Measurements from ENCODE around the gene KCTD16. TPM values are rescaled to one million over a fixed set of nuclear protein-coding genes. Genes with fewer than 3 reads are reported as not detected.

The KCTD16 gene
- total RNA-seq, 4 donors from 2014 or later: under 0.01 to 1.7 (median 0.18) TPM

DNA sequence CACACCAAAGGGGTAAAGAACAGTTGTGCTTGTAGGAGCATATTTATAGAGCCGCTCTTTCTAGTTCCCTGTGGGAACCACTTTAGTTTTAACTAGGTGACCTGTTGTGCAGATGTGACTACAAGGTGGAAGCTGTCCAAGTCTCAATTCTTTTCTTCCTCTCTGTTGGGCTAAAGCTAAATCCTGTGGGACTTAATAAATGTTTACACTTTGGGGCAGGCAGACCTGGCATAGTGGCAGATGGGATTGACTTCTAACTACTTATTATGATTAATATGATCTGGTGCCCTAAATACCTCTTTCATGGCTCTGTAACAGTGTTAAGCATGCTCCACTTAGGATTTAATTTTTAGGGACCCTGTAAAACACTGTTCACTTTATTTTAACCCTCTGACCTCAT, 265.3 kb downstream of the KCTD16 start:
- no peaks in the 10 kb centered on the region for H3K4me1 ChIP-seq
- H3K9me3 ChIP-seq: no peaks in the 10 kb centered on the region
- no peaks in the 10 kb centered on the region for H3K27me3 ChIP-seq
- TF ChIP-seq, protein P1, sequence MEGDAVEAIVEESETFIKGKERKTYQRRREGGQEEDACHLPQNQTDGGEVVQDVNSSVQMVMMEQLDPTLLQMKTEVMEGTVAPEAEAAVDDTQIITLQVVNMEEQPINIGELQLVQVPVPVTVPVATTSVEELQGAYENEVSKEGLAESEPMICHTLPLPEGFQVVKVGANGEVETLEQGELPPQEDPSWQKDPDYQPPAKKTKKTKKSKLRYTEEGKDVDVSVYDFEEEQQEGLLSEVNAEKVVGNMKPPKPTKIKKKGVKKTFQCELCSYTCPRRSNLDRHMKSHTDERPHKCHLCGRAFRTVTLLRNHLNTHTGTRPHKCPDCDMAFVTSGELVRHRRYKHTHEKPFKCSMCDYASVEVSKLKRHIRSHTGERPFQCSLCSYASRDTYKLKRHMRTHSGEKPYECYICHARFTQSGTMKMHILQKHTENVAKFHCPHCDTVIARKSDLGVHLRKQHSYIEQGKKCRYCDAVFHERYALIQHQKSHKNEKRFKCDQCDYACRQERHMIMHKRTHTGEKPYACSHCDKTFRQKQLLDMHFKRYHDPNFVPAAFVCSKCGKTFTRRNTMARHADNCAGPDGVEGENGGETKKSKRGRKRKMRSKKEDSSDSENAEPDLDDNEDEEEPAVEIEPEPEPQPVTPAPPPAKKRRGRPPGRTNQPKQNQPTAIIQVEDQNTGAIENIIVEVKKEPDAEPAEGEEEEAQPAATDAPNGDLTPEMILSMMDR (IDR thresholded peaks at IDR 0.05): no peak
- TF ChIP-seq POLR2A (IDR thresholded peaks at IDR 0.05): no peak
- no peaks in the 10 kb centered on the region for H3K36me3 ChIP-seq
- H3K4me3 ChIP-seq: no peak overlapping the region
- H3K27ac ChIP-seq: no peak overlapping the region
- DNase-seq: no peak

DNA sequence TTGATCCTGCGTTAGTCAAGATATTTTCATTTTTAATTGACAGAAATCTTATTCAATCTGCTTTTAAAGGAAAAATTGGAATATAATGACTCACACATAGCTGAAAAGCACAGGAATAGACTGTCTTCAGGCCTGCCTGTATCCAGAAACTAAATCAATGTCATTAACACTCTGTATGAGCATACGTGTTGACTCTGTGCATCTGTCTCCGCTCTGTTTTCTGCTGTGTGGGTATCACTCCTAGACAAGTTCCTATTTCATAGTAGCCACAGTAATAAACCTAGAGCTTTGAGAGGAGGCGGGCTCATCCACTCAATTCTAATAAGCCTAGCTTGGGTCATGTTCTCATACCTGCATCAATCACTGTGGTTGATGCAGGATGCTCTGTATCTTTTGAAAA, 267.6 kb downstream of the KCTD16 start:
- no peaks in the 10 kb centered on the region for H3K4me1 ChIP-seq
- no peaks in the 10 kb centered on the region for H3K9me3 ChIP-seq
- no peaks in the 10 kb centered on the region for H3K36me3 ChIP-seq
- no peak overlapping the region for H3K27ac ChIP-seq
- TF ChIP-seq, protein P1 (IDR thresholded peaks at IDR 0.05): no peak
- TF ChIP-seq POLR2A (IDR thresholded peaks at IDR 0.05): no peak
- no peak overlapping the region for H3K4me3 ChIP-seq
- no peak for DNase-seq
- no peaks in the 10 kb centered on the region for H3K27me3 ChIP-seq

DNA sequence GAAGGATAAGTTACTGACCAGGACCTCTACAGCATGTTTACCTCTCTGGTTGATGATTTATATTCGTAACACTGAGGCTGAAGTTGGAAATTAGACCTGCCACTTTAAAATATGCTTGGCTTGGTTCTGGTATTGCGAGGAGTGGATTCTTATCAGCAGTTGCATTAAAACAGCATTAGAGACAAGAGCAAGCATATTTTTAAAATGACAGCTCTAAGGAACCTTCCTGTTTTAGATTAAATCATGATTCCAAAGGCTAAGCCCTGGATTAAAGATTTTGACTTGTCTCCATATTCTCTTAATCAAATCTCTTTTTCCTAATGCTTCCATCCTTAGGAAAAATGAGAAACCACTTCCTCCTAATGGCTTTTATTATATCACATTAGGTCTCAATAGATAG, 277.8 kb downstream of the KCTD16 start:
- no peaks in the 10 kb centered on the region for H3K9me3 ChIP-seq
- no peak for DNase-seq
- no peak overlapping the region for H3K4me3 ChIP-seq
- H3K27ac ChIP-seq: no peak overlapping the region
- H3K4me1 ChIP-seq: no peaks in the 10 kb centered on the region
- H3K36me3 ChIP-seq: no peaks in the 10 kb centered on the region
- TF ChIP-seq, protein P1 (IDR thresholded peaks at IDR 0.05): no peak
- no peak for TF ChIP-seq POLR2A (IDR thresholded peaks at IDR 0.05)
- no peaks in the 10 kb centered on the region for H3K27me3 ChIP-seq

DNA sequence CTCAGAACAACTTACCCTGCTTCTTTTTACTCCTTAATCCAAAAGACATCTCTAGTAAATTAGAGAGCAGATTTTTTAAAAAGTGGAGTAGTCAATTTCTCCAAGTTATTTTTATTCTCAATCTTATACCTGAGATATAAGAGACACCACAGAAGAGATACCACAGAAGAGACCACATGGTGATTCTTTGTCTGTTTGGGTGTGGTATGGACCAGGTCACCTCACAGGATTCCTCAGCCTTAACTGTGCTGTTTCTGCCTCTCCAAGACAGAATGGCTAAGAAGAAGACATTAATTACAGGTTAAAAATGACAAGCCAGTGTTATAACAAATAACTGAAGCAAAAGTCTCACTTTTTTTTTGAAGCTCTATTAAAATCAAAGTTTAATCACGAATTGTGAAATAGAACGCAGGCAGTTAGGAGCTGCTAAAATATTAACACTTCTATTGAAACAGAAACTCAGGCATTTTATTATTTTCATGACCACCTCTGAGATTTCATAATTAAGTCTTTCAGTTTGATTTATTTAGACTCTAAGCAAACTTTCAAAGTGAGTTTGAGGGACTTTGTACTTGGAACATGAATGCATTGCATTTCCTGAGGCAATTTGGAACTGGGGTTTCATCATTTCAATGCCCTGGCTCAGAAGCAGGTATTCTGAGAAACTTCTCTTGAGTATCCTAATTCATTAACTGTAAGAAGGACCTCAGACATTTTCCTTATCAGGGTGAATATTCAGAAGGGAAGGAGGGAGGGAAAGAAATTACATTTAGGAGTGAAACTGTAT, 280.7 kb downstream of the KCTD16 start:
- H3K9me3 ChIP-seq: no peaks in the 10 kb centered on the region
- TF ChIP-seq, protein P1 (IDR thresholded peaks at IDR 0.05): no peak
- no peak for TF ChIP-seq POLR2A (IDR thresholded peaks at IDR 0.05)
- no peak overlapping the region for H3K27ac ChIP-seq
- H3K4me3 ChIP-seq: no peak overlapping the region
- DNase-seq: no peak
- H3K36me3 ChIP-seq: no peaks in the 10 kb centered on the region
- H3K27me3 ChIP-seq: no peaks in the 10 kb centered on the region
- H3K4me1 ChIP-seq: no peaks in the 10 kb centered on the region

DNA sequence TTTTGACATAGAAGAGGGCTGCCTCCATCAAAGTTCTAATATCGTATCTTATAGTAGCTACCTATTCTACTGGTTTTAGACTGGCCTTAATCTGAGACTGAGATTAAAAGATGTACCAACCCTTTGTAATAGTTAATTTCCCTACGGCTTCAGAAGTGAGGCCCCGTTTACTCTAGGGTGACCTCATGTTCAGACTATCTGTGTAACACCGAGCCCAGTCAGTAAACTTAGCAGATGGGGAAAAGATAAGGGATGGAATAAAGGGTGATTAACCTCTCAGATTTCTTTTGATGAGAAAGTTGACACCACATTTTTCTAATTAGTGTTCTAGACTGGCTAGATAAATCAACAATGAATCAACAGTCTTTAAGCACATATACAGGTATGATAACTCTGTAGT, 283.1 kb downstream of the KCTD16 start:
- Histone ChIP-seq H3K4me3 (no peak overlapping the region), H3K27ac (no peak overlapping the region), H3K4me1 (no peaks in the 10 kb centered on the region), H3K9me3 (no peaks in the 10 kb centered on the region), H3K27me3 (no peaks in the 10 kb centered on the region), H3K36me3 (no peaks in the 10 kb centered on the region)
- TF ChIP-seq, protein P1 (IDR thresholded peaks at IDR 0.05): no peak
- TF ChIP-seq POLR2A (IDR thresholded peaks at IDR 0.05): no peak
- no peak for DNase-seq

Measured in Peyer's patch (tissue), 4 donors.